ENCODE data around the gene APBA3.

APBA3 gene, protein sequence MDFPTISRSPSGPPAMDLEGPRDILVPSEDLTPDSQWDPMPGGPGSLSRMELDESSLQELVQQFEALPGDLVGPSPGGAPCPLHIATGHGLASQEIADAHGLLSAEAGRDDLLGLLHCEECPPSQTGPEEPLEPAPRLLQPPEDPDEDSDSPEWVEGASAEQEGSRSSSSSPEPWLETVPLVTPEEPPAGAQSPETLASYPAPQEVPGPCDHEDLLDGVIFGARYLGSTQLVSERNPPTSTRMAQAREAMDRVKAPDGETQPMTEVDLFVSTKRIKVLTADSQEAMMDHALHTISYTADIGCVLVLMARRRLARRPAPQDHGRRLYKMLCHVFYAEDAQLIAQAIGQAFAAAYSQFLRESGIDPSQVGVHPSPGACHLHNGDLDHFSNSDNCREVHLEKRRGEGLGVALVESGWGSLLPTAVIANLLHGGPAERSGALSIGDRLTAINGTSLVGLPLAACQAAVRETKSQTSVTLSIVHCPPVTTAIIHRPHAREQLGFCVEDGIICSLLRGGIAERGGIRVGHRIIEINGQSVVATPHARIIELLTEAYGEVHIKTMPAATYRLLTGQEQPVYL

DNA sequence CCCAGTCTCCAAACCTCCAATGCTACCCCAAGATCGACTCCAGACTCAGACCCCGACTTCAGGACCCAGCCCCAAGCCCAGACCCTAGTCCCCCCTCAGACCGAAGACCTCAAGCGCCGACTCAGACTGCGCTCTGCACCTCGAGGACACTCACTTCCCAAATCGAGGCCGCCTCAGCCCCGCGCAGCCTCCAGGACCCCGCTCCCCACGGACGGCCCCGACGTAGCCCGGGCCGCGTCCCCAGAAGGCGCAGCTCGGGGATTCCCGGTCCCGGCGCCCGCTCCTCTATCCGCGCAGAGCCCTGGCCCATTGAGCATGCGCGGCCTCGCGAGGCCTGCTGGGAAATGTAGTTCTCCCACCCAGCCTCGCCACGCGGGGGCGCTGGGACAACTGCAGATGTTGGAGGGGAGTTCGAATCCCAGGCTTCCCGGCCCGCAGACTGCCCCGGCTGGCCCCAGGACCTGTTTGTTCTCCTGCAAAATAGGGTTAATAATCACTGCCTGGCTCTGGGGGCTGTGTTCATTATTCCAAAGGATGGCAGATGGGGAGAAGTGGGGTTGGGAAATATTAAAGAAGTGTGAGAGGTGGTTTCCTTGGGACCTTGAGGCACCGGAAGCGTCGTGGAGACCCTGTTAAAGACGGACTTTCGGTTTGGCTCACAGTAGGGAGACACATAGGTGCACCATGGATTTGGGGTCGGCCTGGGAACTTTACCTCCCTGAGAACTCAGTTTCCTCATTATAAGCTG is at the start of gene APBA3:
APBA3 (minus strand) TSS at position 311 of the 748 bp plus-strand sequence. CDS start 1,428 bp downstream, outside the sequence.
- peak; percentile 76 for DNase-seq

DNA sequence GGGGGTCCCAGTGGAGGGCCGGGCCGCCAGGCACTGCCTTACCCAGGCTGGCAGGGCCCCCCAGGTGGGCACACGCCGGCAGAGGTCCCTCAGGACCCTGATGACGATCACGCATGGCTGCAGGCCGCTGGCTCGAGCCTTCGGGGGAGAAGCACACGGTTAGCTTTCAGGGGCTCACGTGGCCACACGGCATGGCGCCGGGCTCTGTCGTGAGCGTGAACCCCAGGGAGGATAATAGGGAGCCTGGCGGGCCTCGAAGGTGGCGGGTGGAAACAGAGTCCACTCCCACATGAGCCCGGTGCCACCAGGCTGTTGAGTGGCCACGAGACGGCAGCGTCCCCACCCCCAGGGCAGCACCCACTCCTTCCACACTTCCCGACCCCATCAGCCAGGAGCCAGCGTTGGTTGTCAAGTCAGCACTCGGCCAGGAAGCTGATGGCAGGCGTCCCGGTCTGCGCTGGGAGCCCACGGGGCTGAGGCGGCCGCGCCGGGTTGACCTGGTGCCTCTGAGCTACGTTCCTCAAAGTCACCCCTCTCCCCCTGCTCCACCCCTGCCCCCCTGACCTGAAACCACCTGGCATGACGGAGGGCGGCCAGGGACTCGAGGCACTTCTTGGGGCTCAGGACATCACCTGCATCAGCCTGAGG is 49.3 kb upstream of the APBA3 start:
- no peak for DNase-seq

DNA sequence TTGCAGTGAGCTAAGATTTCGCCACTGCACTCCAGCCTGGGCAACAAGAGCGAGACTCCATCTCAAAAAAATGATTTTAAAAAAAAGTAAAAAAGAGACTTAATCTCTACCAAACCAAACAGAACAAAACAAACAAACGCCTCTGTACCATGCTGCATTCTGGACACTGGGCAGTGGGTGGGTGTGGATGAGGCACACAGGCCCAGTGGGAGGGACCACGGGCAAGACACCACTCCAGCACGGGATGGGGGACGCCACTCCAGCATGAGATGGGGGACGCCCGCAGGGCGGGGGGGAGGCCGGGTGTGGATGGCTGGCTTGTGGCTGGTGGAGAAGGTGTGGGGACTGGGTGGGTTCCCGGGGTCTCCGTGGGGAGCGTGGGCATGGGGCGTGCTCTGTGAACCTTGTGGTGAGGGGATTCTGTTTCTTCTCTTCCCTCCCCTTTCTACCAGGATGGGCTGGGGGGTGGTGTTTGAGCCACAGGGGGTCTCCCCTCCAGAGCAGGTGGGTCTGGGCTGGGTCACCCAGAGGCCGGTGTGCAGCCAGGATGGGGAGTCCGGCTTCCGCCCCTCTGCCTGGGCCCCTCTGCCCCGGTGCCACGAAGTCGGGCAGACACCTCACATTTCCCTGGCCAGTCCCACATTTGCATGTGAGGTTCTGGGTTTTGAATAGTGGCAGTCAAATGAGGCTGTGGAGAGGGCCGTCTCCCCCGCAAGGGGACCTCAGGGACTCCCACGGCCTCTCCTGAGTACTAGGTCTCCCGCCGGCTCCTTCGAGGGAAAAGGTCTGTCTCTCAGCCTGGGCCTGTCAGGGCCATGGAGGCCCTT is 48.6 kb upstream of the APBA3 start:
- DNase-seq = no peak

DNA sequence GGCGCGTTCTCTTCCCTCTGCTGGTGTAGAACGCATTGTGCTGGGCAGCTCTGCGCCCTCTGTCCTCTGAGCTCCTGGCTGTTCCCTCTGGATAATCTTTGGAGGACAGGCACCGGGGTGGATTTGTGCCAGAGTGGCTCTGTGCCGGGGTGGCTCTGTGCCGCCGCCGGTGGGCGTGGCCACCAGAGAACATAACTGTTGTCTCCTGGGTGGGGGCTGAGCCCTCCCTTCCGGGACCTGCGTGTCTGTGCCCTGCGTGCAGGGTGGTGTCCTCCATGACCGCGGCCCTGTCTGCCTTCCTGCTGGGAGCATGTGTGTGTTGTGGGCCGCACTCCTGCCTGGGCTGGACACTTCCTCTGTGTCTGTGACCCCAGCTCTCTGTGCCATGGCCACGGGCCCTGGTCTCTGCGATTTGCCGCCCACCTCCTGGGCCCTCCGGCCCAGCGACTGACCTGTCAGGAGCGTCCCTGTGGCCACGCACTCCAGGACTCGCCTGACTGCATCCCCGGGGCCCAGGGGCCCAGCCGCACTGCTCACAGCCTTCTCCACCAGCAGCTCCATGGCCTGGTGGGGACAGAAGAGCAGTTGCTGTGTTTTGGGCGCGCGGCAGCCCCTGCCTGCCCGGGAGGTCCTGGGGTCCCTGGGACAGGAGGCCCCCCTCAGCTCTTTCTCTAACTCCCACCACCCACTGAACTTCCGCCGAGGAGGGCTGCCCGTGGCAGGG is 47.1 kb upstream of the APBA3 start:
- DNase-seq = no peak

DNA sequence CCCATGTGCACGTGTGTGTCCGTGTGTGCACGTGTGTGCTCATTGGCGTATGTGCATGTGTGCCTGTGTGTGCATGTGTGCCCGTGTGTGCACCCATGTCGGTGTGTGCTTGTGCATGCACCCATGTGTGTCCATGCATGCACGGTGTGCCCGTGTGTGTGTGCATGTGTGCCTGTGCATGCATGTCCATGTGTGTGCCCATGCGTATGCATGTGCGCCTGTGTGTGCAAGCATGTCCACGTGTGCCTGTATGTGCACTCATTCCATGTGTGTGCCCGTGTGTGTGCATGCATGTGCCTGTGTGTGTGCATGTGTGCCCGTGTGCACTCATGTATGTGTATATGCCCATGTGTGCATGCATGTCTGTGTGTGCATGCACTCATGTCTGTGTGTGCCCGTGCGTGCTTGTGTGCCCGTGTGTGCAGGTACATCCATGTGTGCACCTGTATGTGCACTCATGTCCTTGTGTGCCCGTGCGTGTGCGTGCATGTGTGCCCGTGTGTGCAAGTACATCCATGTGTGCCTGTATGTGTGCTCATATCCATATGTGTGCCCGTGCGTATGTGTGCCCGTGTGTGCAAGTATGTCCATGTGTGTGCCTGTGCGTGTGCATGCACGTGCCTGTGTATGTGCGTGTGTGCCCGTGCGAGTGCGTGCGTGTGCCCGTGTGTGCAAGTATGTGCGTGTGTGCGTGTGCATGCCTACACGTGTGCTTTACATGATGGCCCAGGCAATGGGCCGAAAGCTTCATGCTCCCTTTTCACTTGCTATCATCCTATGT is 46.3 kb upstream of the APBA3 start:
- DNase-seq = no peak

DNA sequence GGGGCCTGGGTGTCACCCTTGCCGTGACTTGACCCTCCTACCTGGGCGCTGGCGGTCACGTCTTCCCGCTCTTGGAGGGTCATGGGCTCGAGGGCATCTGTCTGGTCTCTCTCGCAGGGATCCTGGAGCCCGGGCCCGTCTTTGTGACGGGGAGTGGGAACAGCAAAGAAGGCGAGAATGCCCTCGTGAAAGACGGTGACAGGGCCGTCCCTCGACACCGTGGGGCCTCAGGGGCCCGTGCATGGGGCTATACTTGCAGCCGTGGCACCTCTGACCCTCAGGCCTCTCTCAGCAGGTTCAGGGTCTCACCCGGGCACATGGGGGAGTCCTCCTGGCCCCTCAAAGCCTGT is 45.6 kb upstream of the APBA3 start:
- no peak for DNase-seq

DNA sequence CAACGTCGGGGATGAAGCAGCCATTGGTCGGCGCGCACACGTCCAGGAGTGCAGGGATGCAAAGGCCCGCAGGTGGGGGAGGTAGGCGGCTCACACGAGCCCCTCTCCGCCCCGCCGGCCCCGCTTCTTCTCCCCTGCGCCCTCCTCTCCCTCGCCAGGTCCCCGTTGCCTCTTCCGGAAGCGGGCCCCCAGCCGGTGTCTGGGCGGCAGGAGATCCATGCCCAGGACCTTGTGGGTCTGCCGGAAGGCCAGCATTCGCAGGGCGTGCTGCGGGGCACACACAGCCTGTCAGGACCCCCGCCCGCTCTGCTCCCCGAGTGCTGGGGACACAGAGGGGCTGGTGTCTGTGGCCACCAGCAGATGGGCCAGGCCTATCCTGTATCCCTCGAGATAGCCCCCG is 44.4 kb upstream of the APBA3 start:
- no peak for DNase-seq

DNA sequence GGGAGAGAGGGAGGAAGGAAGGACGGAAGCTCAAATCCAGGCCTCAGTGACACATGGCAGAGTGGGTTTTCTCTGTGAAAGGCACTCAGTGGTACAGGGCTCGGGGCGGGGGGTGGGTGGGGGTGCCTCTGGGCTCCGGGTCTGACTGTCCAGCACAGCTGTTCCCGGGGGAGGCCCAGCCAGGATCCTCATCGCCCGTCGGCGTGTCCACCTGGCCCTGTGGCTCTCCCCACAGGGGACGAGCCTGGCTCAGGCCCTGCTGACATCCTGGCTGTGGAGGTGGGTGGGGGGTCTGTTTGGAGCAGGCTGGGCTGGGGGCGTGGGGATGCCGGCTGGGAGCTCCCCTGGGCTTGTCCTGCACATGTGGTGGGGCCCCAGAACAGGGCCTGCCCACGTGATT is 42.9 kb upstream of the APBA3 start:
- DNase-seq = no peak

DNA sequence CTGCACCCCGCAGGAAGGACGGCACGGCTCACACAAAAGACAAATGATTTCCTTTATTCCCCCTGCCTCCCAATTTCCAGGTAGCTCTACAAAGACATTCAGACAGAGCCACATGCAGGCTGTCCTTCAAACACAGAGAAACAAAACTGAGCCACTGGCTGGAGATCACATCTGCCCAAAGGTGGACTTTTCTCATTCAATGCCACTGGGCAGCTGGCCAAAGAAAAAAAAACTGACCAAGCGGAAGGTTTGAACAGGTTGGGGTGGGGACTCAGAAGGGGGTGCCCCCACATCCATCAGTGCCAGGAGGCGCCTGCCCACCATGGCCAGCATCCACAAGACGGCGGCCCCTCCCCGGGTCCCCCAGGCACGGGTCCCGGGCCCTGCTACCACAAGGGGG is 42.5 kb upstream of the APBA3 start:
- no peak for DNase-seq

DNA sequence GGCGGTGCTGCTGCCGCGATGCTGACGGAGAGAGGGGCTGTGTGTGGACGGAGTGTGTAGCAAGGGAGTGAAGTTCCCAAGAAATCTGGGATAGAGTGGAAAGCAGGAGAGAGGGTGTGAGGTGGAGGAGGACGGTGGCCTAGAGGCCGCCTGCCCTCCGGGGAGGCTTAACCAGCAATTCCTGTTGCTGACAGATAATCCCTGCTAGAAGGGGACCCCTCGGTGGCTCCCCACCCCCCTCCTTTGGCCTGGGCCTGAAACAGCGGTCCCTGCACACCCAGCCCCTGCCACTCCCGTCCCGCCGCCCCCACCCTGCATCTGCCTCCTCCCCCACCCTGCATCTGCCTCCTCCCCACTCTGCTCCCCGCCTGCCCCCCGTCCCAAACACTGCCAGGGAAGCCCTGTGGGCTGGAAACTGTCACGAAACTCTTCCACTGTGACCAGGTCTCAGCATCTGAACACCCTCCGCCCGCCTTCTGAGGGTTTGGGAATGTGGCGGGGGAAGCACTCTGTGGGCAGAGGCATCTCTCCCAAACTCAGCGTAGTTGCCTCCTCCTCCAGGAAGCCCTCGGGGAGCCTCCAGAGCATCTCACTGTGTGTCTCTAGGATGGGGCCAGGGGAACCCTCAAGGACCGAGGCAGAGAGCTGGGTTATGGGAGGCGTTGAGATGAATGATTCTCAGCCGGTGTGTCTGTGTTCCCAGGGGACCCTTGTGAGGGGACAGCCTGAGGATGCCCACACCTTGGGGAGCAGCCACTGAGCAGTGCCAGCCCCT is 41.8 kb upstream of the APBA3 start:
- no peak for DNase-seq

DNA sequence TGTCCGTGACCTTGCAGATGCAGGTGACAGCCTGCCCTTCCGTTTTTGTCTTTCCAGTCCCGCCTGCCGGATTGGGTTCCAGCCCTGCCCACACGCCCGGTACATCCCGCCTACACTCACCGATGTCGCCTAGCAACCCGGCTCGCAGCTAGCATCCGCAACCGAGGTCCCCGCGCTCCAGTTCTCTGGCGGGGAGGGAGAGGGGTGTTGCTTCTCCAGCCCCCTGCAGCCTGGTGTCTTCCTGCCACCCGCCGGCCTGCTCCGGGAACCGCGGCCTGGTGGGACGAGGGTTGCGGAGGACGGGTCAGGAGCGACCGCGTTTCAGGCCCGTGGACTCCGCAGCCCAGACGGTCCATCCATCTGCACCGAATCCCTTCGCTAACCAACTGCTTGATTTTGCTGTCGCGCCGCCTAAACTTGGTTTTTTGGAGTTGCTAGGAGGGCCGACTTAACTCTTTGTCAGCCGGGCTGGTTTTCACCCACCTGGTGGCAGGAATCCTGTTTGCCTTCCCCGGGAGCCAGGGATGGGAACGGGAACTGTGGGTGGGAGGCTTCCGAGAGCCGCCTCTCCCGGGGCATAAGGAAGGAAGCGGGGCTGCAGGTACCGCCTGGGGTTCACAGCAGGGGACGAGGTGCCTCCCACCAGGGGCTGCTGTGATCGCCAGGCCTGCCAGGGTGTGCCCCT is 40.1 kb upstream of the APBA3 start:
- DNase-seq = peak; percentile 5

DNA sequence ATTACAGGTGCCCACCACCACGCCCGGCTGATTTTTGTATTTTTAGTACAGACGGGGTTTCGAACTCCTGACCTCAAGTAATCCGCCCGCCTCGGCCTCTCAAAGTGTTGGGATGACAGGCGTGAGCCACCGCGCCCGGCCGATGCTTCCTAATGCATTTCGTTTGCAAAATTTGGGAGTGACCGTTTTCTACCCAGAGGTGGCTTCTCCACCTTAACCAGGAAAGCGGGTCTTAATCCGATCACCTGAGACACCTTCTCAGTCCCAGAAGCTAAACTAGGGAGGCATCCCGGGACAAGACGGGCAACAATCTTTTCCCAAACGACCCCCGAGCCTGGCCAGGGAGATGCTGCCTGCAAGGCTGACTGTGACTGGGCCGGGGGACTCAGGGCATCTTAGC is 39.5 kb upstream of the APBA3 start:
- no peak for DNase-seq

DNA sequence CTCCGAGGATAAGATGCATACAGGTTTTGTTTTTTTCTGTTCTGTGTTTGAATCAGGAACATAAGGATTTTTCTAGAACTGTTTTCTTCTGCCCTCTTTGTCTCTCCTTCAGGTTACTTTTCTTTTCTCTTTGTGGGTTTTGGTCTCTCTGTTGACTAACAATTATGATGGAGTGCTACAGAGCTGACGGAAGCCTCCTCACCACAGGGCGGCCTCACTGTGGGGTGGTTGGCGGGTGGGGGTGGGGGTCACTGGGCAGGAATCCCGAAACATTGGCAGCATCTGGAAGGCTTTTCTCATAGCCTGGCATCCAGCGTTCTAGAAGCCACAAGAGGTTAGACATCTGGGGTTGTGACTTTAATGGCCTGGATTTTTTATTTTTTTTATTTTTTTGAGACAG is 36.6 kb upstream of the APBA3 start:
- DNase-seq = no peak

DNA sequence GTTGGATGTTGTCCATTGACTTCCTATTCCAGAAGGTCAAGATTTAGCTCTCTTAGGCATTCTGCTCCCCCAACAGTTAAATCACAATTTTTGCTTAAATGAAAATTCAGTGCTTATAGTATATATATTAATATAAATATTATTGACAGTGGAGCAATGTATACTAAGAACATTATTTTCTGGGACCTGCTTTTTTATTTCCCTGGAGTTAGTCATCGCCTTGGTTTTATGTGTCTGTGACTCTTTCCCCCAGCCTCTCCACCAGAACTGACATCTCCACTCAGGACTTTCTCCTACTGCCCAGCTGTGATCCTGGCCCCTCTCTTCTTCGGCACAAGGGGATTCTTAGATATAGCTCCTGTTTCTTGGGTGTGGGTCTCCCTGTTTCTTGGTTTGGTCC is 34.9 kb upstream of the APBA3 start:
- DNase-seq = no peak

DNA sequence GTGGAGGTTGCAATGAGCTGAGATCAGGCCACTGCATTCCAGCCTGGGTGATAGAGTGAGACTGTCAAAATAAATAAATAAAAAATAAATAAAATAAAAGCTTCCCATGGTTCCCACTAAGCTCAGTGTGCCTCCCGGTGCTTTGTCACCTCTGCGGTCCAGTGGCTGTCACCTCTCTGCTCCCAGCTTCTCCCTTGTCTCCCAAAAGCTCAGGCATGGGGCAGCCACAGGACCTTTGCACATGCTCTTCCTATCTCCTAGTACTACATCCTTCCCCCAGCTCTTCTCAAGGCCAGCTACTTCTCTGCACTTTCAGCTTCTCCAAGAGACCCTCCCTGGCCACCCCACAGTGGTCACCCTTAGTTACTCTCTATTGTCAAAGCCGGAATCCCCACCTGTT is 32.3 kb upstream of the APBA3 start:
- DNase-seq = no peak

DNA sequence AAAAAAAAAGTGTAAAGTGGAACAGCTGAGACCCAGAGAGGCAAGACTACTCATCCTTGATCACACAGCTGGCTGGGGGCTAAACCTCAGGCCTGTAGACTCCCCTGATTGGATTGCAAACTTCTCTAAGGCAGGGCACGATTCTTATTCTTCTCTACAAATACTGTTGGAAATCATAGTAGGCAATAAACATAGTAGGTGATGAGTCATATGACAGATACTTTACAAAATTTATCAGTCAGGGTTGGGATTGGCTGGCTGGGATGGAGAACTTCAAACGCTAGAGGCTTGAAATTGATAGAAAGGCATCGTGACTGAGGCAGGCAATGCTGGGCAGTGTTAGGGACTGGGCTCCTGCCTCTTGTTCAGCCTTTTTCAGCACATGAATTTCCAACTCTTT is 30.6 kb upstream of the APBA3 start:
- no peak for DNase-seq

DNA sequence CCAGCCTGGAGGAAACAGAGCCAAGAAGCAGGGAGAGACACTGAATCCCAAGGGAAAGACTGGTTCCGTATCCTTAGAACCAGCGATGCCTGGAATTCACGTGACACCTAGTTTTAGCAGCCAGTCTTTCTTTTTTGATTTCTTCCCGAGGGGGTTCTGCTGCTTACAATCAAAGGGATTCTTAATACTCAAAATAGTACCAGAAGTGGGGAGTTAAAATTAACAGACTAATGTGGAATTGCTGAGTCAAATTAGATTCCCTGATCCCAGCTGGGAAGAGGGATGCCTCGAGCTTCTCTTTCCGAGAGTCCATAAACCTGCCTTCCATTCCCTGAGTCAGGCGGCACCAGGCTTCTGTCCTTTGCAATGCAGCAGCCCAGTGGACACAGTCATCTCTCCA is 29.4 kb upstream of the APBA3 start:
- DNase-seq = no peak

DNA sequence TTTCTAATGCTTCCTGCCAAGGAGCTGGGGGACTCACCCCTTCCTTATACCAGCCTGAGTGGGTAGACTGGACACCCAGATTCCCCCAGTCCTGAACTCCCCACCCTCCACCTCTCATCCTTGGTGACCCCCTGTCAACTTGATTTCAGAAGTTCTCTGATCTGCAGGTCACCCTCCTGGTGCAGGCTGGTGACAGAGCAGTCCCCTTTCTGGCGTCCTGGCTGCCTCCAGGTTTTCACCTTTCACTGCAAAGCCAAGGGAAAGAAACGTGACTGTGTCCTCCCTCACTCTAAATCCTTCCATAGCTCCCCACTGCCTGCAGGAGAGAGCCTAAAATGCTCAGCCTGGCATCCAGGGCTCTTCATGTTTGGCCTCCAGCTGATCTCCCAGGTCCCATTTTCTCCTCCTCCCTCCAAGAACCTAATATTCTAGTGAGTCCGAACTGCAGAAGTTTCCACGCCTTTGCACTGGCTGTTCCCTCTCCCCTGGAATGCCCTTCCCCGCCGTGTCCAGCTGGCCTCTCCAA is 28.8 kb upstream of the APBA3 start:
- no peak for DNase-seq

DNA sequence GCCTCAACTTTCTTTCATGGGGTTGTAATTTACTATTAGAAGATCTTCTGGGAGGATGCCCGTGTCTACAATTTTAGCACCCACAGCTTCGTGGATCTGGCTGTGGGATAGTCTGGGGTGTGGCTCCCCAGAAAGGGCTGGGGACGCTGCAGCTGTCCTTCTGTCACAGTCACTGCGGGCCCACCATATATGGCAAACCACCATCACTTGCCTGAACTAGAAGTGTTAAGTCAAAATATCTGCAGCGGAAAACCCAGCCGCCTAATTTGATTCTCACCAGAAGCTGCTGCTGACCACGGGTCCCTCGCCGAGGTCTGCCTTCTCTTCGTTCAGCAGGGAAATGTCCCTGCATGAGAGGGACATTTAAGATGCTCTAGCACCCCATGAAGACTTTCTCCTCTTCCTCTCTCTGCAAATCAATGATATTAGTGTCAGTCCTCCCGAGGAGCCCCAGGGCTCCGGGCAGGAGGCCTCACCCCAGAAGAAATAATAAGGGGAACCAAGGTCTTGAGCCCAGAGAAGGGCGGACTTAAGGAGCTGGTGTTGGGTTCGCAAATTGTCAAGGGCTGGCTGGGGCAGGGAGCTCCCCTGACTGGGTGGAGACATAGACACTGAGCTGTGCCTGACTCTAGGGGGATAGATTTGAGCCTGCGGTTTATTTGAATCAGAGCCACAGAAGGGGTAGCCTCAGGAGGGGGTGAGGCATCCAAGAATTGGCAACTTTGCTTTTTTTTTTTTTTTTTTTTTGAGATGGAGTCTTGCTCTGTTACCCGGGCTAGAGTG is 27.7 kb upstream of the APBA3 start:
- DNase-seq = no peak
